Measurements from ENCODE around the gene JAK2. TPM values are rescaled to one million over a fixed set of nuclear protein-coding genes. Genes with fewer than 3 reads are reported as not detected.

JAK2 gene
- total RNA-seq, 1 donor from 2014 or later = 15.8 TPM

GRCh38 chr9:5062631-5063030 lies 77.6 kb downstream of the JAK2 start:
- Mint-ChIP-seq H3K4me3 (ENCODE audit: unreplicated experiment) (no peak overlapping the region), H3K4me1 (ENCODE audit: low read depth) (no peaks in the 10 kb centered on the region), H3K9me3 (ENCODE audit: low read depth) (no peaks in the 10 kb centered on the region)

GRCh38 chr9:5072871-5073270 lies 87.8 kb downstream of the JAK2 start:
- Mint-ChIP-seq H3K36me3 (ENCODE audit: low read depth) (peaks cover 19% of the 10 kb centered on the region), H3K9me3 (ENCODE audit: low read depth) (no peaks in the 10 kb centered on the region), H3K27ac (ENCODE audit: unreplicated experiment) (no peak overlapping the region), H3K27me3 (ENCODE audit: low read depth) (no peaks in the 10 kb centered on the region), H3K4me3 (ENCODE audit: unreplicated experiment) (no peak overlapping the region), H3K4me1 (ENCODE audit: low read depth) (no peaks in the 10 kb centered on the region)
- no peak for TF ChIP-seq CTCF (IDR thresholded peaks at IDR 0.05)
- DNase-seq (ENCODE audit: low spot score) = no peak

More at GRCh38 chr9:5062631-5063030, 77.6 kb downstream of the JAK2 start:
- Mint-ChIP-seq H3K27ac (ENCODE audit: unreplicated experiment) (no peak overlapping the region), H3K36me3 (ENCODE audit: low read depth) (peaks cover 5% of the 10 kb centered on the region), H3K27me3 (ENCODE audit: low read depth) (no peaks in the 10 kb centered on the region)
- no peak for TF ChIP-seq CTCF (IDR thresholded peaks at IDR 0.05)
- no peak for DNase-seq (ENCODE audit: low spot score)

GRCh38 chr9:5073701-5074100 lies 88.6 kb downstream of the JAK2 start:
- TF ChIP-seq CTCF (IDR thresholded peaks at IDR 0.05) = peak; percentile 47
- Mint-ChIP-seq H3K4me1 (ENCODE audit: low read depth) (no peaks in the 10 kb centered on the region), H3K9me3 (ENCODE audit: low read depth) (no peaks in the 10 kb centered on the region), H3K27ac (ENCODE audit: unreplicated experiment) (no peak overlapping the region), H3K36me3 (ENCODE audit: low read depth) (peaks cover 19% of the 10 kb centered on the region), H3K27me3 (ENCODE audit: low read depth) (no peaks in the 10 kb centered on the region), H3K4me3 (ENCODE audit: unreplicated experiment) (no peak overlapping the region)
- no peak for DNase-seq (ENCODE audit: low spot score)

GRCh38 chr9:5085993-5086392 lies 100.9 kb downstream of the JAK2 start:
- no peak for TF ChIP-seq CTCF (IDR thresholded peaks at IDR 0.05)
- Mint-ChIP-seq H3K4me1 (ENCODE audit: low read depth) (no peaks in the 10 kb centered on the region), H3K9me3 (ENCODE audit: low read depth) (peaks cover 3% of the 10 kb centered on the region), H3K4me3 (ENCODE audit: unreplicated experiment) (no peak overlapping the region), H3K27me3 (ENCODE audit: low read depth) (no peaks in the 10 kb centered on the region), H3K36me3 (ENCODE audit: low read depth) (peaks cover 39% of the 10 kb centered on the region), H3K27ac (ENCODE audit: unreplicated experiment) (no peak overlapping the region)
- DNase-seq (ENCODE audit: low spot score) = no peak

- no peak for TF ChIP-seq CTCF (IDR thresholded peaks at IDR 0.05)
- Mint-ChIP-seq H3K4me1 (ENCODE audit: low read depth) (no peaks in the 10 kb centered on the region), H3K9me3 (ENCODE audit: low read depth) (peaks cover 5% of the 10 kb centered on the region), H3K27me3 (ENCODE audit: low read depth) (no peaks in the 10 kb centered on the region), H3K36me3 (ENCODE audit: low read depth) (peaks cover 22% of the 10 kb centered on the region), H3K27ac (ENCODE audit: unreplicated experiment) (no peak overlapping the region), H3K4me3 (ENCODE audit: unreplicated experiment) (no peak overlapping the region)
- no peak for DNase-seq (ENCODE audit: low spot score)
These were observed 104.7 kb downstream of the JAK2 start for GRCh38 chr9:5089737-5090136.
